SJCRH30 (cell line): ENCODE results near the gene COL4A2. TPM values are rescaled to one million over a fixed set of nuclear protein-coding genes. Genes with fewer than 3 reads are reported as not detected.
"Not testable (repeated sequence)": the region's sequence is repeated elsewhere in the genome, so short reads cannot be mapped to it uniquely, and the experiment has no call there.

Experiments used
- DNase-seq, 2 experiments: peaks; one replicate each; pipeline ENCODE4 v3.0.0-alpha.2; 2015 to 2020
- H3K27ac ChIP-seq: fragments of 250-450 bp; sonication (Bioruptor Pico); 2 replicates; pipeline ENCODE4 v1.5.1; 2020; ENCODE audit warnings: mild to moderate bottlenecking, moderate library complexity
- H3K27me3 ChIP-seq: fragments of 250-450 bp; sonication (Bioruptor Pico); 2 replicates; pipeline ENCODE4 v1.5.1; 2020; ENCODE audit warnings: mild to moderate bottlenecking, moderate library complexity
- H3K36me3 ChIP-seq: fragments of 250-450 bp; sonication (Bioruptor Pico); 2 replicates; pipeline ENCODE4 v1.5.1; 2020; ENCODE audit warnings: mild to moderate bottlenecking, moderate library complexity
- H3K4me1 ChIP-seq: fragments of 250-450 bp; sonication (Bioruptor Pico); 2 replicates; pipeline ENCODE4 v1.5.1; 2020; ENCODE audit warnings: mild to moderate bottlenecking, moderate library complexity
- H3K4me3 ChIP-seq: fragments of 250-450 bp; sonication (Bioruptor Pico); 2 replicates; pipeline ENCODE4 v1.5.1; 2020; ENCODE audit warnings: mild to moderate bottlenecking, moderate library complexity
- H3K9me3 ChIP-seq: fragments of 250-450 bp; sonication (Bioruptor Pico); replicated peaks from 2 replicates; pipeline ENCODE4 v1.5.1; 2020; ENCODE audit warnings: mild to moderate bottlenecking, moderate library complexity
- total RNA-seq: library from RNA; depleted of rRNA; stranded (reverse); fragments of >200 nt; shearing (Covaris generic); gene quantifications from 2 replicates; pipeline ENCODE4 v1.2.3, GENCODE V29; 2014

Gene COL4A2
- total RNA-seq, 1 experiment from 2014 or later: 251 TPM

GRCh38 chr13:110393761-110394160 is 86.7 kb downstream of the COL4A2 start:
- Histone ChIP-seq H3K9me3 (0 out of 2 replicates have a peak, but pooled peaks cover 4% of the 10 kb centered on the region), H3K4me1 (peaks cover 41% of the 10 kb centered on the region), H3K27ac (no peak overlapping the region), H3K27me3 (no peaks in the 10 kb centered on the region), H3K36me3 (peaks cover 16% of the 10 kb centered on the region; the same call in 1 of the 2 replicates), H3K4me3 (no peak overlapping the region)
- no peak for DNase-seq

DNA sequence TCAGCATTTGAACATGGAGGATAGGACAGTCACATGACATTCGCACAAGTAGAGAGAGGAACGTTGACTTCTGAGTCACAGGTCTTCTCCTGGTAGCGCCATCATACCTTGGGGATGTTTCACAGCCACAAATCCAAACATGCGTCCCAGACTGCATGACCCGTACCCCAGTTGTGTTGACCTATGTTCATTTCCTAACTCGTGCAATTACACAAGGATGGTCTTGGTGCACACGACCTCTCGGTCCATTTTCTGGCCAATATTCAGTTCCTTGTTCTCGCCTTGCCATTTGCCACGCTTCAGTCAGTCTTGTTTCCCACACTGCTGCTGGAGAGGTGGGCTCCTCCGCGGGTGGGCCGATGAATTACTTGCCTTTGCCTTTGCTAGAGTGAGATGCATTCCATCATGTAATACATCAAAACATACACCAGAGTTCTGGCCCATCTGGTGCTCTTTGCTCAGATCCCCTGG is 87.3 kb downstream of the COL4A2 start:
- peaks cover 16% of the 10 kb centered on the region; the same call in 1 of the 2 replicates for H3K36me3 ChIP-seq
- H3K4me1 ChIP-seq: peaks cover 40% of the 10 kb centered on the region
- H3K27me3 ChIP-seq: no peaks in the 10 kb centered on the region
- no peak overlapping the region for H3K4me3 ChIP-seq
- DNase-seq: no peak
- 0 out of 2 replicates have a peak, but pooled peaks cover 4% of the 10 kb centered on the region for H3K9me3 ChIP-seq
- H3K27ac ChIP-seq: no peak overlapping the region

DNA sequence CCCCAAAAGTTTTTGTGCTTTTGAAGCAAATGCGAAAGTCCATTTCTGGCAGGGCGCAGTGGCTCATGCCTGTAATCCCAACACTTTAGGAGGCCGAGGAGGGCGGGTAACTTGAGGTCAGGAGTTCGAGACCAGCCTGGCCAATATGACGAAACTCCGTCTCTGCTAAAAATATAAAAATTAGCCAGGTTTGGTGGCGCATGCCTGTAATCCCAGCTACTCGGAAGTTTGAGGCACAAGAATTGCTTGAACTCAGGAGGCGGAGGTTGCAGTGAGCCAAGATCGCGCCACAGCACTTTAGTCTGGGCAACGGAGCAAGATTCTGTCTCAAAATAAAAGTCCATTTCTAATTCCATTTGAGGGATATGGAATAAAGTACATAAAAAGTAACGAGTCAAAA is 88.5 kb downstream of the COL4A2 start:
- DNase-seq, H3K9me3 ChIP-seq, H3K36me3 ChIP-seq, H3K27ac ChIP-seq, H3K27me3 ChIP-seq, H3K4me3 ChIP-seq: not testable (repeated sequence)
- peaks cover 36% of the 10 kb centered on the region for H3K4me1 ChIP-seq

DNA sequence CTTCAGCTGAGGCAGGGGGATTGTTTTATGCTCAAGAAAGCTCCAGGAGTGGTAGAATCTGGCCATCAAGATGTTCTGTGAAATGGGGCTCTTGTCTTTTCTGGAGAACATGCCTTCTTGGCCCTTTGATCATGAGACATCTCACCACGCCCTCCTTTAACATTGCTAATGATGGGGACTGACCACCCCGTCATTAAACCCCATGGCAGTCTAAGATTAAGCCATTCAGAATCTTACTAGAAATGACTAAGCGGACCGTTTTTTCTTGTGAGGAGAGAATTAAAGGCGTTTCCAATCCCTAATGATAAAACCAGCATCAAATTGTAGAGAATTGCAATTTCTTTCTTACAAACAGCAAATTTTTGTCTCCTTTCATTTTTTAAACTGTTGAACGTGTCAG is 89.4 kb downstream of the COL4A2 start:
- no peaks in the 10 kb centered on the region for H3K27me3 ChIP-seq
- DNase-seq: no peak
- H3K27ac ChIP-seq: no peak overlapping the region
- no peak overlapping the region for H3K4me3 ChIP-seq
- H3K36me3 ChIP-seq: peaks cover 5% of the 10 kb centered on the region; the same call in 1 of the 2 replicates
- H3K4me1 ChIP-seq: peaks cover 31% of the 10 kb centered on the region
- no peaks in the 10 kb centered on the region for H3K9me3 ChIP-seq

GRCh38 chr13:110396913-110397381 is 89.9 kb downstream of the COL4A2 start:
- Histone ChIP-seq H3K4me3 (no peak overlapping the region), H3K9me3 (no peaks in the 10 kb centered on the region), H3K27me3 (no peaks in the 10 kb centered on the region), H3K4me1 (peaks cover 27% of the 10 kb centered on the region), H3K36me3 (peaks cover 6% of the 10 kb centered on the region; the same call in 1 of the 2 replicates), H3K27ac (no peak overlapping the region)
- DNase-seq: no peak

DNA sequence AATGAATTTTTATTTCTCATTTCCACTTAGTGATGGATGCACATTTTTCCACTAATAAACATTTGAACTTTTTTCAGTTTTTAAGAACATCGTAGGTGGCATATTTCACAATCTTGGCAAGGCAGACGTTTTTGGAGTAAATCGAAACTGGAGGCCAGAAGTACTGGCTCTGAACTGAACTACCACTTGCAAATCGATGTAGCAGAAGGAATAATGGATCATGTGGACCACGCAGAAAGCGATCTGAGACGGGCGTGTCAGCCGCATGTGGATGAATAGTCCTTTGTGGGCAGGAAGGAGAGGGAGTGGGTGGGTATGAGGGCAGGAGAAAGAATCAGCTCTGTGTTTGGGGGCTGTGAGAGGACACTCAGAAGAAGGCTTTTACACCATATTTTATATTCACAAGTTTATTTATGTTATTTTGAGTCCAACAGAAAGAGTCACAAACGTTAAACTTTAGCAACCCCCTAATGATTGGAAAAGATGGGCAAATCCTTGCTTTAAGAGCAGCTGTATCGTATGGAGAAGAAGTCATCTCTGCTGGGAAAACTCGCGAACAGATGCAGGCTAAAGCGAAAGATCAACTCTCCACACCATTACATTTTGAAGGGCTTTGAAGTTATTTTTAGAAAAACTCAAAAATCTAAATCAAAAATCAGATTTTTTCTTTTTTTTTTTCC is 90.5 kb downstream of the COL4A2 start:
- H3K36me3 ChIP-seq: peaks cover 8% of the 10 kb centered on the region; the same call in 1 of the 2 replicates
- H3K9me3 ChIP-seq: no peaks in the 10 kb centered on the region
- H3K4me1 ChIP-seq: peaks cover 20% of the 10 kb centered on the region
- no peak overlapping the region for H3K4me3 ChIP-seq
- H3K27me3 ChIP-seq: no peaks in the 10 kb centered on the region
- no peak for DNase-seq
- no peak overlapping the region for H3K27ac ChIP-seq

GRCh38 chr13:110398564-110399507 is 91.8 kb downstream of the COL4A2 start:
- peak overlapping the region; percentile 36; the same call in 1 of the 2 replicates for H3K27ac ChIP-seq
- DNase-seq: no peak
- H3K4me3 ChIP-seq: no peak overlapping the region
- H3K27me3 ChIP-seq: no peaks in the 10 kb centered on the region
- no peaks in the 10 kb centered on the region for H3K9me3 ChIP-seq
- peaks cover 12% of the 10 kb centered on the region for H3K4me1 ChIP-seq
- peaks cover 8% of the 10 kb centered on the region; the same call in 1 of the 2 replicates for H3K36me3 ChIP-seq

DNA sequence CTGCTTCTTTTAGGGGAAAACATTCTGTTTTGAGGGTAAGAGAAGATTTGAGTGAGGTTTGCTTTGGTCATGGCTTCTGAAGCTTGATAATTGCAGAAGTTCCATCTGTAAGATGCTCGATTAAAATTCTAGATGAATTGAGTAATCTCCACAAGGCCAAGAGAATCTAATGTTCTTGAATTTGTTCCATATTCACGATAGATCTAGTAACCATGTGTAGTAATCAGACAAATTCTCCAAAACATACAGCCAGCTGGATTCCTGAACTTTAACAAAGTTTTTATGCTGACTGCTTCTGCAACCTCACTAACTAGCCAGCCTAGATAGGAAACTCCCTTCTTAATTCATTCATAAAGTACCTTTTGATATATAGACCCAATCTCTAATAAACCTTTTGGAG is 92.7 kb downstream of the COL4A2 start:
- H3K36me3 ChIP-seq: peaks cover 11% of the 10 kb centered on the region; the same call in 1 of the 2 replicates
- no peak for DNase-seq
- H3K4me3 ChIP-seq: no peak overlapping the region
- H3K9me3 ChIP-seq: no peaks in the 10 kb centered on the region
- H3K27me3 ChIP-seq: no peaks in the 10 kb centered on the region
- H3K4me1 ChIP-seq: peaks cover 12% of the 10 kb centered on the region
- H3K27ac ChIP-seq: no peak overlapping the region; the same call in 1 of the 2 replicates

GRCh38 chr13:110400786-110401533 is 93.9 kb downstream of the COL4A2 start:
- H3K36me3 ChIP-seq: peaks cover 11% of the 10 kb centered on the region; the same call in 1 of the 2 replicates
- no peak overlapping the region for H3K27ac ChIP-seq
- peaks cover 12% of the 10 kb centered on the region for H3K4me1 ChIP-seq
- no peaks in the 10 kb centered on the region for H3K27me3 ChIP-seq
- no peak for DNase-seq
- no peaks in the 10 kb centered on the region for H3K9me3 ChIP-seq
- no peak overlapping the region for H3K4me3 ChIP-seq

DNA sequence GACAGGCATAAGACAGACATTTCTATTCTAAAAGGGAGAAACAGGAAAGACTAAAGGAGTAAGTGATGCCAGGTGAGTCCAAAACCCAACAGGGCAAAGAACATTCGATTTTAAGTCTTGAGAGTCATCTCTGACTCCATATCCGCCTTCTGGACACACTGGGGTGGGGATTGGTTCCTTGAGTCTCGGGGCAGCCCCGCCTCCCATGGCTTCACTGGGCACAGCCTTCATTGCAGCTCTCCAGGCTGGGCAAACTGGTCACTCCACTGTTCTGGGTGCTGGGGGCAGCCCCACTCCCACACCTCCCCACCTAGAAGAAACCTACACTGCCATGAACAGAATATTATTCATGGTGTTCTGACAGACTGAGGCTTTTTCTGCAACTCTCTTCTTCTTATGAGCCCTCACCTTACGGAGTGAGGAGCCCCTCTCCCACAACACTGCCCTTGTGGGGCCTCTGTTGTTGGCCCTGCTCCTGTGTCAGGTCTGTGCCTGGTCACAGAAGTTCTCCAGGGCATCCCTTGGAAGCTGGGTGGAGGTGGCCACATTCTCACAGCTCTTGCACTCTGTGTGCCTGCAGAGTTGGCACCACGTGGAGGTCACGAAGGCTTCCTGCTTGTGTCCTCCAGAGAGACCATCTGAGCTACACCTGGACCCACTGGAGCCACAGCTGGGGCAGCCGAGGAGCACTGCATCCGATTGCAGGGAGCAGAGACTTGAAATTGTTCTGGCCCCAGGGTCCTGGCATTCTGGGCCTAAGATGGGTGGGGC is 95.4 kb downstream of the COL4A2 start:
- H3K9me3 ChIP-seq: no peaks in the 10 kb centered on the region
- H3K27me3 ChIP-seq: no peaks in the 10 kb centered on the region
- H3K4me1 ChIP-seq: peaks cover 7% of the 10 kb centered on the region
- no peak for DNase-seq
- peaks cover 11% of the 10 kb centered on the region; the same call in 1 of the 2 replicates for H3K36me3 ChIP-seq
- no peak overlapping the region for H3K27ac ChIP-seq
- H3K4me3 ChIP-seq: no peak overlapping the region

GRCh38 chr13:110403315-110403714 is 96.2 kb downstream of the COL4A2 start:
- no peak for DNase-seq
- peaks cover 14% of the 10 kb centered on the region for H3K4me1 ChIP-seq
- peaks cover 9% of the 10 kb centered on the region; the same call in 1 of the 2 replicates for H3K36me3 ChIP-seq
- no peak overlapping the region for H3K4me3 ChIP-seq
- H3K9me3 ChIP-seq: no peaks in the 10 kb centered on the region
- H3K27me3 ChIP-seq: no peaks in the 10 kb centered on the region
- no peak overlapping the region for H3K27ac ChIP-seq

DNA sequence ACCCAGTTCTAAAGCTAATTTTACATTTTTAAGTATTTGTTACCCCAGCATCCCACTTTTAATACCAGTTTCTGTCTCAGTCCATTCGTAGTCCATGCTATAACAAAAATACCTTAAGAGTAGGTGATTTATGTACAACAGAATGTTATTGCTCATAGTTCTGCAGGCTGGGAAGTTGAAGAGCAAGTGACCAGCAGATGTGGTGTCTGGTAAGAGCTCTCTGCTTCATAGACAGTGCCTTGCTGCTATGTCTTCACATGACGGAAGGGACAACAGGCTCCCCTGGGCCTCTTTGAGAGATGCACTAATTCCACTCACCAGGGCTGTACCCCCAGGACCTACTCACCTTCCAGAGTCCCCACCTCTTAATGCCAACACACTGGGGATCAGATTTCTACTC is 96.6 kb downstream of the COL4A2 start:
- Histone ChIP-seq H3K27ac (no peak overlapping the region), H3K36me3 (peaks cover 8% of the 10 kb centered on the region; the same call in 1 of the 2 replicates), H3K9me3 (no peaks in the 10 kb centered on the region), H3K4me3 (no peak overlapping the region), H3K4me1 (peaks cover 16% of the 10 kb centered on the region), H3K27me3 (no peaks in the 10 kb centered on the region)
- no peak for DNase-seq

DNA sequence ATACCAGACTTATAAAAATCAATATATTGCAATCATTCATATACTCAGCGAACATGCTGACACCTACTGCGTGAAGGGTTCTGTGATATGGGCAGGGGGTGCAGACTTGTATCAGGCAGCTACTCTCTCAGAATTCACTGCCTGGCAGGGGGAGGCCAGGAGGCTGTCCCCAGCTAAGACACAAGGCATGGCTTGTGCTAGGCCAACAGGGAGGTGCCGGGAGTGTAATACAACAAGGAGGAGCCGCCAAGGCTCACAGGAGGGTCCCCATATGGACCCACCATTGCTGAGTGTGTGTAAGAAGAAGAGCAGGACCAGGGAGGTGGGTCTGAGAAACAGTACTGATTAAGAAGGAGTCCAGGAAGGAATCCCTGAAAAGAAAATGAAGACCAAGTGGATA is 97.2 kb downstream of the COL4A2 start:
- H3K36me3 ChIP-seq: peaks cover 8% of the 10 kb centered on the region; the same call in 1 of the 2 replicates
- peaks cover 16% of the 10 kb centered on the region for H3K4me1 ChIP-seq
- no peaks in the 10 kb centered on the region for H3K27me3 ChIP-seq
- no peak overlapping the region for H3K4me3 ChIP-seq
- no peak for DNase-seq
- H3K27ac ChIP-seq: no peak overlapping the region
- H3K9me3 ChIP-seq: no peaks in the 10 kb centered on the region
